IMR-90 (cell line): ENCODE results near the gene GNAZ. TPM values are rescaled to one million over a fixed set of nuclear protein-coding genes. Genes with fewer than 3 reads are reported as not detected.

Experiments used
- ATAC-seq: fragments of 200-7000 bp; cut with Tn5 transposase; 2 replicates; pipeline ENCODE4 v1.9.1; 2020; ENCODE audit warnings: low read depth, mild to moderate bottlenecking, moderate library complexity
- BruUV-seq: library from RNA; stranded (reverse); fragments of 400-500 nt; replicated peaks from 2 replicates; lab custom pipeline; 2021; lab: Mats Ljungman, UMichigan
- CTCF ChIA-PET: fragments of 300-600 bp; formaldehyde crosslinking; extraction: SDS; loops from one replicate; lab custom pipeline; 2021; ENCODE audit warnings: antibody characterized with exemption; lab: Yijun Ruan, JAX
- POLR2A ChIA-PET: fragments of 300-600 bp; sonication (Branson Sonifier 250); formaldehyde crosslinking; loops from one replicate; lab custom pipeline; 2022; ENCODE audit warnings: antibody characterized with exemption; ENCODE audit not compliant: unreplicated experiment; lab: Charles Lee
- DNase-seq: peaks from one replicate; pipeline ENCODE4 v3.0.0; 2013
- H2AFZ ChIP-seq: replicated peaks from 2 replicates; pipeline ENCODE3; 2013; ENCODE audit warnings: low read length, mild to moderate bottlenecking; ENCODE audit not compliant: poor library complexity
- H2AK5ac ChIP-seq: 2 replicates; pipeline ENCODE4 v1.6.1; 2013; ENCODE audit warnings: low read depth, low read length, inconsistent platforms
- H2AK9ac ChIP-seq: replicated peaks from 2 replicates; pipeline ENCODE3; 2013; ENCODE audit warnings: mild to moderate bottlenecking, low read depth, low read length, moderate library complexity; ENCODE audit not compliant: poor library complexity
- H2BK120ac ChIP-seq: 2 replicates; pipeline ENCODE4 v1.6.1; 2013; ENCODE audit warnings: low read depth, low read length, inconsistent platforms
- H2BK15ac ChIP-seq: 3 replicates; pipeline ENCODE4 v1.6.1; 2013; ENCODE audit warnings: low read depth, low read length, inconsistent platforms
- H2BK20ac ChIP-seq: 2 replicates; pipeline ENCODE4 v1.6.1; 2013; ENCODE audit warnings: low read depth, mild to moderate bottlenecking, inconsistent platforms, low read length, moderate library complexity
- H2BK5ac ChIP-seq: 2 replicates; pipeline ENCODE4 v1.6.1; 2013; ENCODE audit warnings: mild to moderate bottlenecking, low read depth, low read length, inconsistent platforms; ENCODE audit not compliant: poor library complexity, severe bottlenecking
- H3K14ac ChIP-seq: replicated peaks from 2 replicates; pipeline ENCODE4 v1.6.1; 2013; ENCODE audit warnings: low read depth, low read length, inconsistent platforms
- H3K18ac ChIP-seq: 2 replicates; pipeline ENCODE4 v1.6.1; 2013; ENCODE audit warnings: low read depth, low read length, control low read depth
- H3K23ac ChIP-seq: 2 replicates; pipeline ENCODE4 v1.6.1; 2013; ENCODE audit warnings: low read depth, low read length, inconsistent platforms
- H3K27ac ChIP-seq: 2 replicates; pipeline ENCODE4 v1.5.1; 2013; ENCODE audit warnings: mild to moderate bottlenecking, control low read depth, low read length; ENCODE audit not compliant: insufficient read depth
- H3K27me3 ChIP-seq: 2 replicates; pipeline ENCODE4 v1.6.1; 2013; ENCODE audit warnings: low read length; ENCODE audit not compliant: control insufficient read depth, insufficient read depth
- H3K36me3 ChIP-seq: 2 replicates; pipeline ENCODE4 v1.6.1; 2013; ENCODE audit warnings: low read length, mixed read lengths; ENCODE audit not compliant: control insufficient read depth, insufficient read depth
- H3K4ac ChIP-seq: 2 replicates; pipeline ENCODE4 v1.6.1; 2013; ENCODE audit warnings: low read depth, low read length, inconsistent platforms
- H3K4me1 ChIP-seq: 2 replicates; pipeline ENCODE4 v1.6.1; 2013; ENCODE audit warnings: low read length, mixed read lengths; ENCODE audit not compliant: control insufficient read depth, insufficient read depth
- H3K4me2 ChIP-seq: 2 replicates; pipeline ENCODE4 v1.6.1; 2013; ENCODE audit warnings: low read depth, mild to moderate bottlenecking, control low read depth, low read length, moderate library complexity
- H3K4me3 ChIP-seq: 2 replicates; pipeline ENCODE4 v1.5.1; 2013; ENCODE audit warnings: low read depth, mild to moderate bottlenecking, control low read depth, low read length, moderate library complexity; ENCODE audit not compliant: insufficient read depth
- H3K56ac ChIP-seq: 2 replicates; pipeline ENCODE4 v1.6.1; 2013; ENCODE audit warnings: low read length, inconsistent platforms; ENCODE audit not compliant: insufficient read depth; ENCODE audit errors: extremely low read depth
- H3K79me1 ChIP-seq, 2 experiments: 2 replicates each; pipeline ENCODE4 v1.6.1; 2013; ENCODE audit warnings: low read length in 2 of 2, inconsistent platforms in 1 of 2, low read depth in 1 of 2
- H3K9ac ChIP-seq: 2 replicates; pipeline ENCODE4 v1.6.1; 2013; ENCODE audit warnings: low read depth, low read length, control low read depth
- H3K9me1 ChIP-seq: 2 replicates; pipeline ENCODE4 v1.6.1; 2013; ENCODE audit warnings: low read length, inconsistent platforms; ENCODE audit not compliant: insufficient read depth
- H3K9me3 ChIP-seq: 2 replicates; pipeline ENCODE4 v1.6.1; 2013; ENCODE audit warnings: low read length; ENCODE audit not compliant: control insufficient read depth, insufficient read depth
- H4K20me1 ChIP-seq: 2 replicates; pipeline ENCODE4 v1.6.1; 2013; ENCODE audit warnings: low read length, inconsistent platforms; ENCODE audit not compliant: insufficient read depth
- H4K5ac ChIP-seq: 2 replicates; pipeline ENCODE4 v1.6.1; 2013; ENCODE audit warnings: mild to moderate bottlenecking, low read depth, low read length, control low read depth
- H4K8ac ChIP-seq, 2 experiments: 2 replicates each; pipeline ENCODE4 v1.6.1; 2013; ENCODE audit warnings: low read depth in 2 of 2, low read length in 2 of 2, control low read depth in 1 of 2, inconsistent platforms in 1 of 2
- H4K91ac ChIP-seq: 2 replicates; pipeline ENCODE4 v1.6.1; 2013; ENCODE audit warnings: low read depth, low read length, inconsistent platforms; ENCODE audit not compliant: insufficient read depth
- BHLHE40 ChIP-seq: fragments of 150-350 bp; IDR thresholded peaks from 2 replicates; pipeline ENCODE4 v1.6.1; 2016; ENCODE audit warnings: mild to moderate bottlenecking, low read depth, low read length
- CEBPB ChIP-seq: IDR thresholded peaks from 2 replicates; pipeline ENCODE4 v1.6.1; 2012; ENCODE audit warnings: low read depth, low read length, improper control_type of control experiment
- CHD1 ChIP-seq: IDR thresholded peaks from 2 replicates; pipeline ENCODE4 v1.6.1; 2012; ENCODE audit warnings: low read depth, low read length, improper control_type of control experiment
- CTCF ChIP-seq: conservative IDR thresholded peaks from 2 replicates; pipeline ENCODE4 v1.5.1; 2012; ENCODE audit warnings: mild to moderate bottlenecking, low read depth, low read length, improper control_type of control experiment
- ELK1 ChIP-seq: fragments of 150-350 bp; IDR thresholded peaks from 2 replicates; pipeline ENCODE4 v1.6.1; 2016; ENCODE audit warnings: low read depth, mild to moderate bottlenecking, low read length, moderate library complexity, borderline replicate concordance
- FOS ChIP-seq: fragments of 150-350 bp; IDR thresholded peaks from 2 replicates; pipeline ENCODE4 v1.6.1; 2016; ENCODE audit warnings: low read depth, low read length
- MAFK ChIP-seq: IDR thresholded peaks from 2 replicates; pipeline ENCODE4 v1.6.1; 2012; ENCODE audit warnings: low read depth, low read length, improper control_type of control experiment
- MAZ ChIP-seq: IDR thresholded peaks from 2 replicates; pipeline ENCODE4 v1.6.1; 2012; ENCODE audit warnings: low read depth, mild to moderate bottlenecking, low read length, improper control_type of control experiment, moderate library complexity, borderline replicate concordance
- MXI1 ChIP-seq: IDR thresholded peaks from 2 replicates; pipeline ENCODE4 v1.6.1; 2012; ENCODE audit warnings: low read depth, mild to moderate bottlenecking, low read length, moderate library complexity, borderline replicate concordance
- NFE2L2 ChIP-seq: fragments of 150-350 bp; IDR thresholded peaks from 2 replicates; pipeline ENCODE4 v1.6.1; 2016; ENCODE audit warnings: low read depth, mild to moderate bottlenecking, low read length
- POLR2A ChIP-seq: IDR thresholded peaks from 2 replicates; pipeline ENCODE4 v1.6.1; 2012; ENCODE audit warnings: mild to moderate bottlenecking, low read depth, low read length
- RAD21 ChIP-seq: IDR thresholded peaks from 2 replicates; pipeline ENCODE4 v1.6.1; 2012; ENCODE audit warnings: low read length, improper control_type of control experiment
- RCOR1 ChIP-seq: IDR thresholded peaks from 2 replicates; pipeline ENCODE4 v1.6.1; 2012; ENCODE audit warnings: mild to moderate bottlenecking, low read length, improper control_type of control experiment; ENCODE audit not compliant: insufficient replicate concordance
- RFX5 ChIP-seq: IDR thresholded peaks from 2 replicates; pipeline ENCODE4 v1.8.0; 2012; ENCODE audit warnings: low read depth, mild to moderate bottlenecking, low read length, moderate library complexity
- USF2 ChIP-seq: fragments of 150-350 bp; IDR thresholded peaks from 2 replicates; pipeline ENCODE4 v1.6.1; 2017; ENCODE audit warnings: mild to moderate bottlenecking, antibody characterized with exemption, low read length, low read depth
- WGBS, 2 experiments: methylation state at CpG; one replicate each; pipeline versions ENCODE4 v1.1.5 to v1.1.7; 2013; ENCODE audit warnings: missing lambda C conversion rate in 2 of 2; ENCODE audit not compliant: insufficient read length in 1 of 2; ENCODE audit errors: extremely low coverage in 2 of 2; 5-methylcytosine and 5-hydroxymethylcytosine counted together
- dilution Hi-C: fragments of 300-500 bp; cut with HindIII; formaldehyde crosslinking; loops from one replicate; pipeline ENCODE4 v1.14.3; 2018; ENCODE audit warnings: low sequenced_read_pairs; ENCODE audit not compliant: unreplicated experiment
- in situ Hi-C: fragments of 300-500 bp; cut with MboI; formaldehyde crosslinking; loops from 3 replicates; pipeline ENCODE4 v1.14.3; 2019; ENCODE audit warnings: low sequenced_read_pairs, inconsistent platforms, mixed read lengths
- intact Hi-C: fragments of 100-400 bp; cut with micrococcal nuclease; formaldehyde crosslinking; loops from 2 replicates; pipeline ENCODE4 v1.10.0; 2022
- polyA plus RNA-seq, 3 experiments: library from polyadenylated mRNA; depleted of rRNA; stranded (reverse); fragments of >200 nt; gene quantifications; 2 replicates each; pipeline ENCODE4 v1.2.3, GENCODE V29; 2012; ENCODE audit warnings: low replicate concordance in 1 of 3
- total RNA-seq: library from RNA; depleted of rRNA; stranded (reverse); fragments of >200 nt; gene quantifications from 2 replicates; pipeline ENCODE4 v1.2.3, GENCODE V29; 2012

GNAZ gene
- total and polyA plus RNA-seq, 2 of the 4 experiments (the other 2 are of a cell fraction), result 1.5 to 2.5 TPM

- H3K9me3 ChIP-seq, result no peaks in the 10 kb centered on the region
- no peak overlapping the region for H3K9ac ChIP-seq
- H3K9me1 ChIP-seq, result no peaks in the 10 kb centered on the region
- TF ChIP-seq CEBPB, result no peak
- TF ChIP-seq USF2, result no peak
- no peak for TF ChIP-seq CHD1
- no peak for TF ChIP-seq MAZ
- no peak for TF ChIP-seq POLR2A
- no peak for TF ChIP-seq CTCF
- no peak for TF ChIP-seq RFX5
- no peak for TF ChIP-seq FOS
- no peak for TF ChIP-seq RCOR1
- TF ChIP-seq RAD21, result no peak
- TF ChIP-seq MAFK, result no peak
- no peak for TF ChIP-seq NFE2L2
- no peak for TF ChIP-seq ELK1
- no peak for TF ChIP-seq BHLHE40
- TF ChIP-seq MXI1, result no peak
- in situ Hi-C loops (no loop called here), intact Hi-C loops (no loop called here), dilution Hi-C loops (no loop called here)
- no peak overlapping the region for H3K56ac ChIP-seq
- no peak overlapping the region for H3K4me3 ChIP-seq
- no peaks in the 10 kb centered on the region for H3K4me1 ChIP-seq
- ATAC-seq (no peak), DNase-seq (no peak)
- no CpG with 5 or more reads among the region's 3 CpGs for WGBS, 2 experiments
- no peak overlapping the region for H2BK20ac ChIP-seq
- no peaks in the 10 kb centered on the region for H4K20me1 ChIP-seq
- no peak overlapping the region for H4K8ac ChIP-seq
- no peak overlapping the region for H4K5ac ChIP-seq
- H4K91ac ChIP-seq, result no peak overlapping the region
- H2AK5ac ChIP-seq, result no peak overlapping the region
- no peak overlapping the region for H3K4me2 ChIP-seq
- ChIA-PET CTCF (no interaction called here), POLR2A (no interaction called here)
- no peaks in the 10 kb centered on the region; the same call in 1 of the 2 replicates for H3K27me3 ChIP-seq
- no peak overlapping the region for H3K18ac ChIP-seq
- no peak overlapping the region for H3K4ac ChIP-seq
- H3K79me1 ChIP-seq, result no peaks in the 10 kb centered on the region
- no TSS peak for BruUV-seq
- no peak overlapping the region for H2BK15ac ChIP-seq
- no peak overlapping the region for H2AK9ac ChIP-seq
- no peak overlapping the region for H3K27ac ChIP-seq
- H2BK5ac ChIP-seq, result no peak overlapping the region
- no peak overlapping the region for H3K14ac ChIP-seq
- H2AFZ ChIP-seq, result no peak overlapping the region
- H2BK120ac ChIP-seq, result no peak overlapping the region
- H3K23ac ChIP-seq, result no peak overlapping the region
- no peaks in the 10 kb centered on the region for H3K36me3 ChIP-seq
These were observed 8.1 kb downstream of the GNAZ start for GRCh38 chr22:23078462-23078787.
